Left ventricle myocardium inferior (tissue), 1 donor: ENCODE data around the gene ELF5. TPM values are rescaled to one million over a fixed set of nuclear protein-coding genes. Genes with fewer than 3 reads are reported as not detected.

Source experiments
- DNase-seq: peaks from one replicate; pipeline ENCODE4 v3.0.0-alpha.2; 2020
- H3K27ac ChIP-seq: fragments of 200-600 bp; replicated peaks from 2 replicates; pipeline ENCODE4 v1.8.0; 2021
- H3K27me3 ChIP-seq: fragments of 200-600 bp; 2 replicates; pipeline ENCODE4 v1.8.0; 2021; ENCODE audit warnings: low read depth
- H3K36me3 ChIP-seq: fragments of 200-600 bp; 2 replicates; pipeline ENCODE4 v1.8.0; 2021
- H3K4me1 ChIP-seq: fragments of 200-600 bp; 2 replicates; pipeline ENCODE4 v1.8.0; 2021
- H3K4me3 ChIP-seq: fragments of 200-600 bp; 2 replicates; pipeline ENCODE4 v1.8.0; 2021; ENCODE audit warnings: mild to moderate bottlenecking, moderate library complexity
- H3K9me3 ChIP-seq: fragments of 200-600 bp; replicated peaks from 2 replicates; pipeline ENCODE4 v1.8.0; 2021
- intact Hi-C: fragments of 100-400 bp; cut with micrococcal nuclease; formaldehyde crosslinking; loops from one replicate; pipeline ENCODE4 v1.11.0; 2022
- total RNA-seq: library from RNA; stranded (reverse); fragmentation: NEBNext Ultra II Directional; extraction: Animal tissue kit (Norgen Biotek cat#: 25700); gene quantifications from one replicate; pipeline ENCODE4 v1.2.1, GENCODE V29; 2021
- TF ChIP-seq, protein P1 (sequence below): fragments of 200-600 bp; IDR thresholded peaks from 2 replicates; pipeline ENCODE4 v1.8.0; 2021; ENCODE audit warnings: antibody characterized with exemption, mild to moderate bottlenecking, borderline replicate concordance
- donor health status: DM: no; HTN: yes; CAD: no; lungs with severe emphysema.

The ELF5 gene
- total RNA-seq, 1 donor from 2014 or later: not detected

DNA sequence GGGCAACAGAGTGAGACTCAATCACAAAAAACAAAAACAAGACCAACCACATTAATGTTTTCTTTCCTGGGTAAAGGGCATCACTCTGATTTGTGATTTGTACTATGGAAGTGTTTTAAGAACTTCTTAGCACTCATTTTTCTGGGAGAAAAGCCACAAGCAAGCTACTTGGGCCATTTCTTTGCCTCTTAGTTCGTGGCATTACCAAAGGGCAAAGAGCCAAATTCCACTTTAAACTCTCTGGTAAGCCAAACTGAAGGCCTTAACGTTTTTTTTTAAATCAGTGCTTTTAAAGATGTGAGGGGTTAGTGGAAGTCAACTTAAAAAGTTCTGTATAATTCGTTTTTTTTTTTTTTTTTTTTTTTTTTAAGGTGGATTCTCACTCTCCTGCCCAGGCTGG lies 37.9 kb downstream of the ELF5 start:
- no peaks in the 10 kb centered on the region for H3K4me1 ChIP-seq
- peaks cover 40% of the 10 kb centered on the region for H3K36me3 ChIP-seq
- no peak overlapping the region for H3K4me3 ChIP-seq
- no peaks in the 10 kb centered on the region for H3K27me3 ChIP-seq
- H3K9me3 ChIP-seq: no peaks in the 10 kb centered on the region
- TF ChIP-seq, protein P1, sequence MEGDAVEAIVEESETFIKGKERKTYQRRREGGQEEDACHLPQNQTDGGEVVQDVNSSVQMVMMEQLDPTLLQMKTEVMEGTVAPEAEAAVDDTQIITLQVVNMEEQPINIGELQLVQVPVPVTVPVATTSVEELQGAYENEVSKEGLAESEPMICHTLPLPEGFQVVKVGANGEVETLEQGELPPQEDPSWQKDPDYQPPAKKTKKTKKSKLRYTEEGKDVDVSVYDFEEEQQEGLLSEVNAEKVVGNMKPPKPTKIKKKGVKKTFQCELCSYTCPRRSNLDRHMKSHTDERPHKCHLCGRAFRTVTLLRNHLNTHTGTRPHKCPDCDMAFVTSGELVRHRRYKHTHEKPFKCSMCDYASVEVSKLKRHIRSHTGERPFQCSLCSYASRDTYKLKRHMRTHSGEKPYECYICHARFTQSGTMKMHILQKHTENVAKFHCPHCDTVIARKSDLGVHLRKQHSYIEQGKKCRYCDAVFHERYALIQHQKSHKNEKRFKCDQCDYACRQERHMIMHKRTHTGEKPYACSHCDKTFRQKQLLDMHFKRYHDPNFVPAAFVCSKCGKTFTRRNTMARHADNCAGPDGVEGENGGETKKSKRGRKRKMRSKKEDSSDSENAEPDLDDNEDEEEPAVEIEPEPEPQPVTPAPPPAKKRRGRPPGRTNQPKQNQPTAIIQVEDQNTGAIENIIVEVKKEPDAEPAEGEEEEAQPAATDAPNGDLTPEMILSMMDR: no peak
- intact Hi-C loops: no loop called here
- no peak for DNase-seq
- no peak overlapping the region for H3K27ac ChIP-seq

DNA sequence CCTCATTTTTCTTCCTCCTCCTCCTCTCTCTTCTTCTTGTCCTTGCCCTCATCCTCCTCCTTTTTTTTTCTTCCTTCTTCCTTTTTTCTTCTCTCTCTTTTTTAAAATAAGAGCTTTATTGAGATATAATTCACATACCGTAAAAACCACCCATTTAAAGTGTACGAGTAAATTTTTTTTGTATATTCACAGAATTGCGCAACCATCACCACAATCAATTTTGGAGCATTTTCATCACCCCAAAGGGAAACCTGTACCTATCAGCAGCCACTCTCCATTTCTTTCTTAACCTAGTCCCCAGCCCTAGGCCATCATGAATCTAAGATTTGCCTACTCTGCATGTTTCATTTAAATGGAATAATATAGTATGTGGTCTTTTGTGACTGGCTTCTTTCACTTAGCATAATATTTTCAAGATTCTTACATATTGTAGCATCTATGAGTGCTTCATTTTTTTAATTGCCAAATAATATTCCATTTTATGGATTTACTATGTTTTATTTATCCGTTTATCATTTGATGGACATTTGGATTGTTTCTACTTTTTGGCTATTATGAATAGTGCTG lies 39.9 kb downstream of the ELF5 start:
- TF ChIP-seq, protein P1: no peak
- Histone ChIP-seq H3K36me3 (peaks cover 59% of the 10 kb centered on the region), H3K4me3 (no peak overlapping the region), H3K4me1 (no peaks in the 10 kb centered on the region), H3K27me3 (no peaks in the 10 kb centered on the region), H3K9me3 (no peaks in the 10 kb centered on the region), H3K27ac (no peak overlapping the region)
- DNase-seq: no peak
- intact Hi-C loops: no loop called here

DNA sequence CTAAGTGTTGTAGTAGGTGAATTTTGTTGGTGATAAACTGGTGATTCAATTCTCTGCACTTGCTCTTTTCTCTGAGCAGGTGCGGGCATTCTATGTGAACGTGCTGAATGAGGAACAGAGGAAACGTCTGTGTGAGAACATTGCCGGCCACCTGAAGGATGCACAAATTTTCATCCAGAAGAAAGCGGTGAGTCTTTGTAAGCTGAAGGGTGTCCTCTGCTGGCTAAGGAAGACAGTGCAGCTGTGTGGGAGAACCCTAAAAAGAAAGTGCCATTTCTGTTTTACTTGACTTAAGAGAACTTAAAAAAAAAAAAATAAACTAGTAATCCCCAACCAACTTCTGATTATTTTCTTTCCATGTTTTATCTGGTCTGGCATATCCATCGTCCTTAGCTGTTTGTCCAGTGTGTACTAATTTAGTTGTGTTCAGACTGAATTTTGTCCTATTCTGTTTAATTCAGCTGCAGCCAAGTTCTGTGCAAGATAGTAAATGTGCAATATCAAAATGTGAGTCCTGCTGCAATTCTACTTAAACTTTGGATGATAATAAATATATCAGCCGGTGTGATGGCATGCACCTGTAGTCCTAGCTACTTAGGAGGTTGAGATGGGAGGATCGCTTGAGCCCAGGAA lies 45.3 kb downstream of the ELF5 start:
- H3K9me3 ChIP-seq: peaks cover 21% of the 10 kb centered on the region
- no peak for DNase-seq
- intact Hi-C loops: loop anchor here (10.0 kb wide), 1 partner anchor 104 kb away; no protein-coding TSS in a partner anchor
- TF ChIP-seq, protein P1: peak; percentile 66
- H3K27ac ChIP-seq: no peak overlapping the region
- H3K4me3 ChIP-seq: no peak overlapping the region
- H3K4me1 ChIP-seq: no peaks in the 10 kb centered on the region
- H3K27me3 ChIP-seq: no peaks in the 10 kb centered on the region
- H3K36me3 ChIP-seq: peaks cover 99% of the 10 kb centered on the region

DNA sequence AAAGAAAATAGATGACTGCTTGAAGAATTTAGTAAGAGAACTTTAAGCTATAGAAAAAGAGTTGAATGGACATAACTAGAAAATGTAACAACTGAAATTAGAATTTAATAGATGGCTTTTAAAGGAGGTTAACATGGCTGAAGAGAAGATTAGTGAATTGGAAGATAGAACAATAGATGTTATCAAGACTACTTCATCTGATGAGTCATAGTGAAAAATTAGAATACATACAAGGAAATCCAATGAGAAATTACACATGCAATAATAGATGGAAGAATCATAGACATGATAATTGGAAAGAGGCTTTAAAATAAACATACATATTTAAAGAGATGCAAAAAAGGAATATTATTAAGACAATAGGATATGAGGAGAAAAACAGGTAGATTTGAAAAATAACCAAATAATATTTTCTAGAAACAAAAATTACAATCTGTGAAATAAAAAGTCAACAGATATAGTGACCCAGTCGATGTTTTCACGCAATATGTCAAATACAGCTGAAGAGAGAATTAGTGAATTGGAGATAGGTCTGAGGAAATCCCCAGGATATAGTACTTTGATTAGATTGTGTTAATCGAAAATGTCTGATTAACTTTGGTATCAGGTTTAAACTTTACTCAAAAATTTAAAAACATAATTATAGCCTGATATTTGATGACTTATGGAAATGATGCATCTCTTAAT lies 46.6 kb downstream of the ELF5 start:
- Histone ChIP-seq H3K27me3 (no peaks in the 10 kb centered on the region), H3K4me3 (no peak overlapping the region), H3K36me3 (peaks cover 99% of the 10 kb centered on the region), H3K9me3 (peaks cover 21% of the 10 kb centered on the region), H3K27ac (no peak overlapping the region), H3K4me1 (no peaks in the 10 kb centered on the region)
- intact Hi-C loops: loop anchor here (10.0 kb wide), 1 partner anchor 102 kb away; no protein-coding TSS in a partner anchor
- TF ChIP-seq, protein P1: no peak
- no peak for DNase-seq

DNA sequence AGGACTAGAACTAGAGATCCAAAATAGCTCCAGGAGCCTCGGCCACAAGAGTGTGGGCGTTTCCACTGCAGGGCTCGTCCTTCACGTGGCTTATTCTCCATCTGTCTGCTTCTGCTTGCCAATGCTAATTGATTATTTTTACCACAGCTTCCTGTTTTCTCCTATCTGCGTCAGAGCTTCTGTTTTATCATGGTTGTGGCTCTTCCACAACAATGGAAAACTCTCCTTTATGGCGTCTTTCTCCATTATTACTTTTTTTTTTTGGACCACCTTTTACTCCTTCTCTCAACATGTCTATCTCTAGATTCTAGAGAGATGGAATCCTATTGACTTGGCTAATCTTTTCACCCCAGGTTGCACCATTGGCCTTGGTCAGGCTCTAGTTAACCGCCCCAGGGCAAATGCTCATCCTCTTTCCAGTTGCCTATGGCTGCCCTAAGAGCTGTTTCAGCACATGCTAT lies 49.0 kb downstream of the ELF5 start:
- H3K27ac ChIP-seq: no peak overlapping the region
- H3K4me1 ChIP-seq: no peaks in the 10 kb centered on the region
- H3K27me3 ChIP-seq: no peaks in the 10 kb centered on the region
- H3K36me3 ChIP-seq: peaks cover 98% of the 10 kb centered on the region
- H3K4me3 ChIP-seq: no peak overlapping the region
- H3K9me3 ChIP-seq: peaks cover 21% of the 10 kb centered on the region
- no peak for DNase-seq
- intact Hi-C loops: loop anchor here (10.0 kb wide), 1 partner anchor 100 kb away; no protein-coding TSS in a partner anchor
- TF ChIP-seq, protein P1: no peak
